ENCODE measurements around the gene FAM171A1.

The FAM171A1 gene

GRCh38 chr10:15253951-15254807 lies 116.9 kb downstream of the FAM171A1 start:
- H3K27me3 ChIP-seq (ENCODE audit: insufficient read depth, low read depth) = no peaks in the 10 kb centered on the region
- no peak overlapping the region for H3K4me3 ChIP-seq (IDR thresholded peaks at IDR 0.05; ENCODE audit: insufficient read depth, low read depth, low read length)
- no peaks in the 10 kb centered on the region for H4K20me1 ChIP-seq (ENCODE audit: insufficient read depth)
- peaks cover 87% of the 10 kb centered on the region for H3K4me1 ChIP-seq (ENCODE audit: low read depth, poor library complexity, severe bottlenecking)
- no peak overlapping the region for H2AFZ ChIP-seq (ENCODE audit: low read depth)
- H3K27ac ChIP-seq = peak overlapping the region; percentile 89
- H3K4me2 ChIP-seq = peak overlapping the region; percentile 77
- peaks cover 45% of the 10 kb centered on the region for H3K79me2 ChIP-seq (ENCODE audit: insufficient read depth, low read depth)
- peak overlapping the region; percentile 70 for H3K9ac ChIP-seq
- TF ChIP-seq CTCF (conservative IDR thresholded peaks at IDR 0.05; ENCODE audit: low read depth, low read length) = no peak
- H3K36me3 ChIP-seq (ENCODE audit: insufficient read depth) = peaks cover 6% of the 10 kb centered on the region; the same call in 1 of the 2 replicates

GRCh38 chr10:15252396-15252795 lies 118.7 kb downstream of the FAM171A1 start:
- Histone ChIP-seq H4K20me1 (ENCODE audit: insufficient read depth) (no peaks in the 10 kb centered on the region), H2AFZ (ENCODE audit: low read depth) (no peak overlapping the region), H3K4me2 (peak overlapping the region; percentile 77), H3K27me3 (ENCODE audit: insufficient read depth, low read depth) (no peaks in the 10 kb centered on the region), H3K4me3 (IDR thresholded peaks at IDR 0.05; ENCODE audit: insufficient read depth, low read depth, low read length) (no peak overlapping the region), H3K79me2 (ENCODE audit: insufficient read depth, low read depth) (peaks cover 63% of the 10 kb centered on the region), H3K27ac (peak overlapping the region; percentile 89), H3K9ac (peak overlapping the region; percentile 70; the same call in 1 of the 2 replicates), H3K4me1 (ENCODE audit: low read depth, poor library complexity, severe bottlenecking) (peaks cover 73% of the 10 kb centered on the region), H3K36me3 (ENCODE audit: insufficient read depth) (peaks cover 20% of the 10 kb centered on the region; the same call in 1 of the 2 replicates)
- TF ChIP-seq CTCF (conservative IDR thresholded peaks at IDR 0.05; ENCODE audit: low read depth, low read length) = no peak

- no peak overlapping the region; the same call in 1 of the 2 replicates for H3K9ac ChIP-seq
- H3K36me3 ChIP-seq (ENCODE audit: insufficient read depth) = peaks cover 22% of the 10 kb centered on the region; the same call in 1 of the 2 replicates
- no peaks in the 10 kb centered on the region for H4K20me1 ChIP-seq (ENCODE audit: insufficient read depth)
- H2AFZ ChIP-seq (ENCODE audit: low read depth) = no peak overlapping the region
- peaks cover 73% of the 10 kb centered on the region for H3K4me1 ChIP-seq (ENCODE audit: low read depth, poor library complexity, severe bottlenecking)
- peak overlapping the region; percentile 77 for H3K4me2 ChIP-seq
- H3K79me2 ChIP-seq (ENCODE audit: insufficient read depth, low read depth) = peaks cover 68% of the 10 kb centered on the region
- no peak for TF ChIP-seq CTCF (conservative IDR thresholded peaks at IDR 0.05; ENCODE audit: low read depth, low read length)
- H3K4me3 ChIP-seq (IDR thresholded peaks at IDR 0.05; ENCODE audit: insufficient read depth, low read depth, low read length) = no peak overlapping the region
- no peaks in the 10 kb centered on the region for H3K27me3 ChIP-seq (ENCODE audit: insufficient read depth, low read depth)
- peak overlapping the region; percentile 89 for H3K27ac ChIP-seq
These were observed 119.2 kb downstream of the FAM171A1 start for GRCh38 chr10:15251791-15252380.

GRCh38 chr10:15245530-15245929 lies 125.6 kb downstream of the FAM171A1 start:
- Histone ChIP-seq H3K79me2 (ENCODE audit: insufficient read depth, low read depth) (peaks cover 97% of the 10 kb centered on the region), H4K20me1 (ENCODE audit: insufficient read depth) (no peaks in the 10 kb centered on the region), H3K4me2 (no peak overlapping the region), H3K4me1 (ENCODE audit: low read depth, poor library complexity, severe bottlenecking) (peaks cover 43% of the 10 kb centered on the region), H2AFZ (ENCODE audit: low read depth) (no peak overlapping the region), H3K4me3 (IDR thresholded peaks at IDR 0.05; ENCODE audit: insufficient read depth, low read depth, low read length) (no peak overlapping the region), H3K27me3 (ENCODE audit: insufficient read depth, low read depth) (no peaks in the 10 kb centered on the region), H3K36me3 (ENCODE audit: insufficient read depth) (peaks cover 24% of the 10 kb centered on the region; the same call in 1 of the 2 replicates), H3K27ac (no peak overlapping the region), H3K9ac (no peak overlapping the region)
- TF ChIP-seq CTCF (conservative IDR thresholded peaks at IDR 0.05; ENCODE audit: low read depth, low read length) = peak; percentile 67

All from KMS-11 (cell line).